WERI-Rb-1 (cell line): ENCODE results near the gene RPGR.

Experiments
- DNase-seq: peaks from one replicate; pipeline ENCODE4 v3.0.0-alpha.2; 2020
- H3K27ac ChIP-seq: fragments of 250-450 bp; sonication (Bioruptor Pico); 2 replicates; pipeline ENCODE4 v1.5.1; 2020; ENCODE audit warnings: mild to moderate bottlenecking, moderate library complexity
- H3K27me3 ChIP-seq: fragments of 250-450 bp; sonication (Bioruptor Pico); 2 replicates; pipeline ENCODE4 v1.5.1; 2021; ENCODE audit warnings: mild to moderate bottlenecking, low read depth, moderate library complexity; ENCODE audit not compliant: insufficient read depth, severe bottlenecking
- H3K36me3 ChIP-seq: fragments of 250-450 bp; sonication (Bioruptor Pico); 2 replicates; pipeline ENCODE4 v1.5.1; 2020; ENCODE audit warnings: mild to moderate bottlenecking, moderate library complexity
- H3K4me3 ChIP-seq: 2 replicates; pipeline ENCODE4 v1.5.1; 2011; ENCODE audit warnings: low read depth, mild to moderate bottlenecking, control low read depth, low read length
- H3K9me3 ChIP-seq: fragments of 250-450 bp; sonication (Bioruptor Pico); 2 replicates; pipeline ENCODE4 v1.5.1; 2021; ENCODE audit warnings: mild to moderate bottlenecking, moderate library complexity; ENCODE audit not compliant: severe bottlenecking
- TF ChIP-seq, protein P1 (sequence below): IDR thresholded peaks from 2 replicates; pipeline ENCODE4 v1.5.1; 2011; ENCODE audit warnings: low read depth, mild to moderate bottlenecking, control low read depth, inconsistent platforms, low read length

RPGR gene

GRCh38 chrX:38368774-38369173 lies 41.5 kb upstream of the RPGR start:
- TF ChIP-seq, protein P1, sequence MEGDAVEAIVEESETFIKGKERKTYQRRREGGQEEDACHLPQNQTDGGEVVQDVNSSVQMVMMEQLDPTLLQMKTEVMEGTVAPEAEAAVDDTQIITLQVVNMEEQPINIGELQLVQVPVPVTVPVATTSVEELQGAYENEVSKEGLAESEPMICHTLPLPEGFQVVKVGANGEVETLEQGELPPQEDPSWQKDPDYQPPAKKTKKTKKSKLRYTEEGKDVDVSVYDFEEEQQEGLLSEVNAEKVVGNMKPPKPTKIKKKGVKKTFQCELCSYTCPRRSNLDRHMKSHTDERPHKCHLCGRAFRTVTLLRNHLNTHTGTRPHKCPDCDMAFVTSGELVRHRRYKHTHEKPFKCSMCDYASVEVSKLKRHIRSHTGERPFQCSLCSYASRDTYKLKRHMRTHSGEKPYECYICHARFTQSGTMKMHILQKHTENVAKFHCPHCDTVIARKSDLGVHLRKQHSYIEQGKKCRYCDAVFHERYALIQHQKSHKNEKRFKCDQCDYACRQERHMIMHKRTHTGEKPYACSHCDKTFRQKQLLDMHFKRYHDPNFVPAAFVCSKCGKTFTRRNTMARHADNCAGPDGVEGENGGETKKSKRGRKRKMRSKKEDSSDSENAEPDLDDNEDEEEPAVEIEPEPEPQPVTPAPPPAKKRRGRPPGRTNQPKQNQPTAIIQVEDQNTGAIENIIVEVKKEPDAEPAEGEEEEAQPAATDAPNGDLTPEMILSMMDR: no peak
- H3K27ac ChIP-seq: no peak overlapping the region
- H3K36me3 ChIP-seq: no peaks in the 10 kb centered on the region
- DNase-seq: no peak
- H3K9me3 ChIP-seq: no peaks in the 10 kb centered on the region
- peaks cover 3% of the 10 kb centered on the region for H3K27me3 ChIP-seq
- H3K4me3 ChIP-seq: no peak overlapping the region

GRCh38 chrX:38365954-38366353 lies 38.6 kb upstream of the RPGR start:
- no peaks in the 10 kb centered on the region for H3K36me3 ChIP-seq
- peaks cover 3% of the 10 kb centered on the region for H3K27me3 ChIP-seq
- DNase-seq: no peak
- H3K4me3 ChIP-seq: no peak overlapping the region
- TF ChIP-seq, protein P1: no peak
- no peak overlapping the region for H3K27ac ChIP-seq
- no peaks in the 10 kb centered on the region for H3K9me3 ChIP-seq

- no peak for DNase-seq
- TF ChIP-seq, protein P1: no peak
- Histone ChIP-seq H3K4me3 (no peak overlapping the region), H3K27me3 (peaks cover 3% of the 10 kb centered on the region), H3K27ac (no peak overlapping the region), H3K36me3 (no peaks in the 10 kb centered on the region), H3K9me3 (no peaks in the 10 kb centered on the region)
Measured at GRCh38 chrX:38363046-38363445, 35.7 kb upstream of the RPGR start.

- Histone ChIP-seq H3K9me3 (no peaks in the 10 kb centered on the region), H3K36me3 (no peaks in the 10 kb centered on the region), H3K4me3 (no peak overlapping the region), H3K27ac (no peak overlapping the region), H3K27me3 (no peaks in the 10 kb centered on the region)
- no peak for DNase-seq
- TF ChIP-seq, protein P1: no peak
Measured at GRCh38 chrX:38357747-38358673, 30.7 kb upstream of the RPGR start.

DNA sequence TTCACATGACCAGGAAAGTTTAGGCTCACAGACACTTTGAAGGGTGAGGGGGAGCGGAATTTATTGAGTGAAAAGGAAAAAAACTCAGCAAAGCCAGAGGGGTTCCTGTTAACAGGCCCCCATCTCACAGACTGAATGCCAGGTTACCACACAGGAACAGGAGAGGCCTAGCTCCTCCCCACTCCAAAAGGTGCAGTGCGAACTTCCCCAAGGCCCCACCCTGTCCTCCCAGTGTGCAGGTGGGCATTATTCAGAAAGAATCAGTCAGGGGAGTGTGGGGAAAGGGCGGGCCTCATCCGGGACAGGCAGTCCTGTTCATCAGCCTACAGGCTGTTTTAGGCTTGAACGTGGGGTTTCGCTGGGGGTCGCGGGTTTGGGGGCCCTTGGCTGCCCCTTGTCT lies 29.1 kb upstream of the RPGR start:
- TF ChIP-seq, protein P1: no peak
- Histone ChIP-seq H3K27me3 (no peaks in the 10 kb centered on the region), H3K36me3 (no peaks in the 10 kb centered on the region), H3K4me3 (no peak overlapping the region), H3K9me3 (no peaks in the 10 kb centered on the region), H3K27ac (no peak overlapping the region)
- no peak for DNase-seq
